NOMO-1 (cell line): ENCODE measurements around the gene CCDC195.
"Not testable (repeated sequence)": the region's sequence is repeated elsewhere in the genome, so short reads cannot be mapped to it uniquely, and the experiment has no call there.

ENCODE experiments used
- DNase-seq, 2 experiments: peaks; one replicate each; lab custom pipeline; 2025; ENCODE audit not compliant: unreplicated experiment in 2 of 2; lab: John Stamatoyannopoulos, UW

CCDC195 gene

DNA sequence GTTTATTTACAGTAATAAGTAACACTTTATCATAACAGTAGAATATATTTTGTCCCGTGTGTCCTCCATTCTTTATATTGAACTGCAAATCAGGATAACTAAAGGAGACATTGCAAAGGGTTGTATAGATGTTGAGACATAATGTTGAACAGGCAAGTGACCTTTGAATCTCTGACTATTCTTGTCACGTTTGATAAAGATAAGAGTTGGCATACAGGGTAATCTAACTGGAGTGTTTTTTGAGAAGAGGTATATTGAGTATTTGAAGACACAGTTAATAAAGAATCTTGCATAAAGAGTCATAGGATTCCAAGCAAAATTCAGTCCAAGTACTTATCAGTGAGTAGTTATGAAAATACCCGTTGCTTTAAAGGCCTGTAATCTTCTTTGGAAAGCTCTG lies 21.7 kb downstream of the CCDC195 start:
- DNase-seq = no peak

- DNase-seq = no peak
Observed at GRCh38 chr2:224691563-224691962, 24.6 kb downstream of the CCDC195 start.

- no peak for DNase-seq
Observed at GRCh38 chr2:224690868-224691267, 25.3 kb downstream of the CCDC195 start.

DNA sequence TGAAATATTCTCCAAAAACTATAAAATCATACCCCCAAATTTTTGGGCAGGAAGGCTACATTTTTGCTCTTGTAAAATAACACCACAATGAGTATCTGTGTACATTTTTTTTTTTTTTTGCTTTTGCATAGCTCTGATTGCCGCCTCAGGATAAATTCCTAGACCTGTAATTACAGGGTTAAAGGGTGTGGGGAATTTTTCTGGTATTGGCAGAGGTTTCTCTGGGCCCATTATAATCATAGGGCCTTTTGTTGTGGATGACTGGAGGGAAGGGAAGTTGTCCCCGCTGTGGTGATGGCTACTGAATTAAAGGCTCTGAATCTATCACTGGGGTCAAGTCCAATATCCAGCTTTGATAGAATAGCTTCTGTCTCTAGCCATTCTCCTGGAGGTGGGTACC lies 26.6 kb downstream of the CCDC195 start:
- DNase-seq = no peak

- no peak for DNase-seq
Observed at GRCh38 chr2:224688997-224689396, 27.2 kb downstream of the CCDC195 start.

DNA sequence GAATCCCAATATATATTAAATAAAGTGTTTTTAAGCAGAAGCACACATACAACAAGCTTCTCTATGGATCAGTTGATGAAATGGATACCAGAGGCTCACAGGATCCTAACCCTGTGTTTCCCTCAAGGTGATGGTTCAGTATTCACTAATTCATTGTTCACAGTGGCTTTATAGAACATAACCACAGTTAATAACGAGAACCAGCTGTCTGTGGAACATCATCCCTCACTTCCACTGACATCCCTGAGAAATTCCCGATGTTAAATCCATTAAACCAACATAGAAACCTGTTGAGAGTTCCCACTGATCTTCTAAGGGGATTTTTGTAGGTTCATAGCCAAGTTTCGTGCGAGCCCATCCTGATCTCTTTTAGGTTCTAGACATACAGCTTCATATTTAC lies 29.0 kb downstream of the CCDC195 start:
- no peak for DNase-seq

DNA sequence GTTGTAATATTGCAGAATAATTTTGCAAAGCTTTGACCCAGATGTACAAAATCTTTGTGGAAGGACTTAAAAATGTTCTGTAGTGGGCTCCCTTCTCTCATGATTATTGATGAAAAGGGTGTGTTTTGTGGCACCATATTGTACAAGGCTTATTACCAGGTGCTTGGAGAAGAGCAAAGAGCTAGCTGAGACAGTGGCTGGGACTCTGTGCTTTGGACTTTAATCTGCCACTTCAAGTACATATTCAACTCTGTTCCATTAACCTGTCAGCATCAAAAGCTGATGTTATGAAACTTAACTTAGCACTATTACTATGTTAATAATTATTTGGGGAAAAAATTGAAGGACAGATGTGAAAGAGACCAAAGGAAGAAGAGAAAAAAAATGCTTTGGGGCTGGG lies 31.0 kb downstream of the CCDC195 start:
- no peak for DNase-seq

DNA sequence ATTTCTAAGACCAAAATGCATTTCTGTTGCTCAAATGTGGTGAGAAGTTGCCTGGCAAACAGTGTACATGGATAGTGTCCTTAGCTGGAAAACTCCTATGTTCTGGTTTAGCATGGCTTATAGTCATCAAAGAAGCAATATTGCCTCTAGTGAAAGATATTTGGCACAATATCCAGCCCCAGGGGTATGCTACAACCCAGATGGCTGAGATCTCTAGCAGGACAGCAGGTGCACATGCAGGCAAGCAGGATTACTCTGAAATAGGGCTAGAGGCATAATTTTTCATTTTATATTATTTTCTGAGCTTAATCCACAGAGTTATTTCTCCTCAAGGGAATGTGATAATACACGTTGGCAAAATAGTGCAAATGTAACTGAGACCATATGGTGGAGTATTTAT lies 34.0 kb downstream of the CCDC195 start:
- no peak for DNase-seq

- no peak for DNase-seq
Observed at GRCh38 chr2:224671731-224672130, 44.4 kb downstream of the CCDC195 start.

DNA sequence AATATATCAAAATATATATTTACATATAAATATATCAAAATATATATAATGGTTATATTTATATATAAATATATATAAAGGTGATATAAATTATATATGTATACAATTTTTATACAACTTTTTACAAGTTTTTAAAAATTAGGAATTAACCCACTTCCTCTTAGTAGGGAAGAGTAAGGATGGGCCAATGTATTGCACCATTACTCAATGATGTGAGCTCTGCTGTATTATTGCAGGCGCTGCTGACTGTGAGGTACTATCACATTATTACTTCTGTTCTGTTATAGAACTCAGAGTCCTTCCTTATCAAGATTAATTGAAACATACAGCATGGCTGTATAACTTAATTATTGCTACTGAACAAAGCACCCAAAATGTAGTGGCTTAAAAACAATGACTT lies 46.0 kb downstream of the CCDC195 start:
- DNase-seq = peak; percentile 18 to 33

DNA sequence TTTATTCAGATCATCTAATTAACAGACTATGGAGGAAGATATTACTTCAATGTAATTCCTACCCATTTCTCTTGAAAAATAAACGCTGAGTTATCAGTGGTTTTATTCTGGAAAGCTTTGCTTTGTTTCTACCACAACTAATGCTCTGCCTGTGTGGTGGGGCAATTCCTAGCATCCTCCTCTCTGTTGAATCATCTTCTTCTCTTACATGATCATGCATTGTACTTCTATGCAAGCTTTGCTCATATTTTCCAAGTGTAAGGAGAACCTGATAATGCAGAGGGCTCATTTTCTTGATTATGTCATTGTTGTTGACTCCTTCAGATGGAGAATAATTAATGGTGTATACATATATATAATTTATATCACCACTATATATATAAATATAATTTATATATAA lies 46.7 kb downstream of the CCDC195 start:
- peak in 1 of 2 experiments; percentile 7 for DNase-seq

DNA sequence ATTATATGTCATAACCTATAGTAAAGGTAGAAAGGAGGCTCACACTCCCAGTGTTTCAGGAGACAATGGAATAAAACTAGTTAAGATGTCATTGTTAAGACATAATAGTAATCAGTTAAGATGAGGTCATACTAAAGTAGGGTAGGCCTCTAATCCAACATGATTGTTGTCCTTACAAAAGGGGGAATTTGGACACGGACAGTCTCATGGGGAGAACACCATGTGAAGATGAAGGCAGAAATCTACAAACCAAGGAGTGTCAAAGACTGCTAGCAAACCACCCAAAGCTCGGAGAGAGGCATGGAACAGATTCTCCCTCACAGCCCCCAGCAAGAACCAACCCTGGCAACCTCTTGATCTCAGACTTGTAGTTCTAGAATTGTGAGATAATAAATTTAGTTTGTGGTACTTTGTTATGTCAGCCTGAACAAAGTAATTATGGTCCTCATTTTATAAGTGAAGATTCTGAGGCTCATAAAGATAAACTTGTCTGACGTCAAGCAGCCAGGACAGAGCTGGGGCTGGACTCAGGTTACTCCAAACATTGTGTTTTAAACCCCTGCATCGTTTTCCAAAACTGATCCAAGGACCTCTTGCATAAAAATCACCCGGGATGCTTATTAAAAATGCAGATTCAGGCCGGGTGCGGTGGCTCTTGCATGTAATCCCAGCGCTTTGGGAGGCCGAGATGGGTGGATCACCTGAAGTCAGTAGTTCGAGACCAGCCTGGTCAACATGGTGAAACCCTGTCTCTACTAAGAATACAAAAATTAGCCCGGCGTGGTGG lies 47.8 kb downstream of the CCDC195 start:
- DNase-seq = no peak

- DNase-seq = no peak
Observed at GRCh38 chr2:224666951-224667553, 49.1 kb downstream of the CCDC195 start.

DNA sequence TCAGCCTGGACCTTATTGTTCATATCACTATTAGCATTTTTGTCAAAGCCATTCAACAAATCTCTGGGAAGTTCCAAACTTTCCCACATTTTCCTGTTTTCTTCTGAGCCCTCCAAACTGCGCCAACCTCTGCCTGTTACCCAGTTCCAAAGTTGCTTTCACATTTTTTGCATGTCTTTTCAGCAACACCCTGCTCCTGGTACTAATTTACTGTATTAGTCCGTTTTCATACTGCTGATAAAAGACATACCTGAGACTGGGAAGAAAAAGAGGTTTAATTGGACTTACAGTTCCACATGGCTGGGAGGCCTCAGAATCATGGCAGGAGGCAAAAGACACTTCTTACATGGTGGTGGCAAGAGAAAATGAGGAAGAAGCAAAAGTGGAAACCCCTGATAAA lies 52.8 kb downstream of the CCDC195 start:
- not testable (repeated sequence) for DNase-seq

- DNase-seq = not testable (repeated sequence)
Observed at GRCh38 chr2:224661708-224662107, 54.5 kb downstream of the CCDC195 start.

- no peak for DNase-seq
Observed at GRCh38 chr2:224659714-224660113, 56.5 kb downstream of the CCDC195 start.

GRCh38 chr2:224658780-224659405 lies 57.3 kb downstream of the CCDC195 start:
- DNase-seq = no peak

DNA sequence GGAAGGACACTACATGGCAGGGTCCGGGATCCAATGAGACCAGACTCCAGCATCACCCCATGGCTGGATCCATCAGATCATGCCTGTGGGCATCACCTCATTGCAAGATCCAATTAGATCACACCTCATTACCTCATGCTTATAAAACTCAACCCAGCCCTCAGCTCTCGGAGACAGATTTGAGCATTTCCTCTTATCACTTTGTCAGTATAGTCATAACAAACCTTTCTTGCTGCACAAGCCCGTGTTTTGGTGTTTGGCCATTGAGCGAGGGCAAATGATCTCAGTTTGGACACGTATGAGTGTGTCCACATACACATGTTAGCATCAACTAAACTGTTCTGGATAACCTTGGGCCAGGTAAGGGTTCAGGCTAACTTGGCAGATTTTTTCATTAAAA lies 58.8 kb downstream of the CCDC195 start:
- DNase-seq = no peak

GRCh38 chr2:224655006-224655537 lies 61.1 kb downstream of the CCDC195 start:
- DNase-seq = no peak
